RWPE2 (cell line): ENCODE data around the gene S100Z.
"Not testable (repeated sequence)": the region's sequence is repeated elsewhere in the genome, so short reads cannot be mapped to it uniquely, and the experiment has no call there.

ENCODE experiments used
- ATAC-seq: fragments of 200-7000 bp; cut with Tn5 transposase; 3 replicates; pipeline ENCODE4 v1.9.1; 2021; ENCODE audit warnings: low read depth
- DNase-seq: peaks from one replicate; pipeline ENCODE4 v3.0.0-alpha.2; 2020; ENCODE audit warnings: low spot score
- H3K27ac ChIP-seq: fragments of 450-650 bp; 2 replicates; pipeline ENCODE4 v1.5.1; 2017; ENCODE audit warnings: mild to moderate bottlenecking; ENCODE audit not compliant: poor library complexity, severe bottlenecking
- H3K27me3 ChIP-seq: fragments of 250-450 bp; sonication (Bioruptor Pico); 2 replicates; pipeline ENCODE4 v1.5.1; 2021; ENCODE audit warnings: mild to moderate bottlenecking, moderate library complexity; ENCODE audit not compliant: insufficient read depth, poor library complexity, severe bottlenecking
- H3K36me3 ChIP-seq: fragments of 250-450 bp; sonication (Bioruptor Pico); 2 replicates; pipeline ENCODE4 v1.5.1; 2020; ENCODE audit warnings: low read depth, mild to moderate bottlenecking, moderate library complexity
- H3K4me1 ChIP-seq: fragments of 250-450 bp; sonication (Bioruptor Pico); 2 replicates; pipeline ENCODE4 v1.5.1; 2021; ENCODE audit warnings: mild to moderate bottlenecking, moderate library complexity; ENCODE audit not compliant: insufficient read depth, poor library complexity, severe bottlenecking
- H3K4me3 ChIP-seq: fragments of 250-450 bp; sonication (Bioruptor Pico); 2 replicates; pipeline ENCODE4 v1.5.1; 2021; ENCODE audit warnings: mild to moderate bottlenecking, moderate library complexity; ENCODE audit not compliant: severe bottlenecking
- H3K9me3 ChIP-seq: fragments of 250-450 bp; sonication (Bioruptor Pico); 2 replicates; pipeline ENCODE4 v1.5.1; 2021; ENCODE audit warnings: mild to moderate bottlenecking, moderate library complexity; ENCODE audit not compliant: severe bottlenecking
- CTCF ChIP-seq: fragments of 450-650 bp; IDR thresholded peaks from one replicate; pipeline ENCODE4 v1.5.1; 2017; ENCODE audit warnings: mild to moderate bottlenecking, moderate library complexity; ENCODE audit not compliant: poor library complexity, severe bottlenecking

The S100Z gene

GRCh38 chr5:76854644-76855043 lies 4.8 kb downstream of the S100Z start:
- Histone ChIP-seq H3K4me1 (no peaks in the 10 kb centered on the region), H3K36me3 (no peaks in the 10 kb centered on the region), H3K9me3 (no peaks in the 10 kb centered on the region), H3K4me3 (no peak overlapping the region), H3K27me3 (no peaks in the 10 kb centered on the region), H3K27ac (no peak overlapping the region)
- TF ChIP-seq CTCF, result no peak
- DNase-seq, result no peak
- ATAC-seq, result no peak

- H3K4me1 ChIP-seq, H3K9me3 ChIP-seq, H3K36me3 ChIP-seq, H3K27me3 ChIP-seq, DNase-seq, ATAC-seq, H3K27ac ChIP-seq, H3K4me3 ChIP-seq: not testable (repeated sequence)
Observed at GRCh38 chr5:76855501-76855900, 5.7 kb downstream of the S100Z start.

GRCh38 chr5:76855961-76856360 lies 6.1 kb downstream of the S100Z start:
- DNase-seq (no peak), ATAC-seq (no peak)
- Histone ChIP-seq H3K36me3 (no peaks in the 10 kb centered on the region), H3K27me3 (no peaks in the 10 kb centered on the region), H3K4me3 (no peak overlapping the region), H3K9me3 (no peaks in the 10 kb centered on the region), H3K4me1 (no peaks in the 10 kb centered on the region), H3K27ac (no peak overlapping the region)
- no peak for TF ChIP-seq CTCF

- not testable (repeated sequence) for H3K27ac ChIP-seq, H3K4me1 ChIP-seq, H3K27me3 ChIP-seq, H3K4me3 ChIP-seq, DNase-seq, H3K9me3 ChIP-seq, H3K36me3 ChIP-seq, ATAC-seq
Observed at GRCh38 chr5:76856800-76857199, 7.0 kb downstream of the S100Z start.

GRCh38 chr5:76859591-76860247 lies 9.9 kb downstream of the S100Z start:
- ATAC-seq, result no peak

More at GRCh38 chr5:76859591-76860247, 9.9 kb downstream of the S100Z start:
- Histone ChIP-seq H3K27me3 (no peaks in the 10 kb centered on the region), H3K27ac (no peak overlapping the region), H3K4me3 (no peak overlapping the region), H3K9me3 (no peaks in the 10 kb centered on the region), H3K4me1 (no peaks in the 10 kb centered on the region), H3K36me3 (no peaks in the 10 kb centered on the region)
- DNase-seq, result no peak
- no peak for TF ChIP-seq CTCF
